ENCODE measurements around the gene BAD.

Gene BAD

DNA sequence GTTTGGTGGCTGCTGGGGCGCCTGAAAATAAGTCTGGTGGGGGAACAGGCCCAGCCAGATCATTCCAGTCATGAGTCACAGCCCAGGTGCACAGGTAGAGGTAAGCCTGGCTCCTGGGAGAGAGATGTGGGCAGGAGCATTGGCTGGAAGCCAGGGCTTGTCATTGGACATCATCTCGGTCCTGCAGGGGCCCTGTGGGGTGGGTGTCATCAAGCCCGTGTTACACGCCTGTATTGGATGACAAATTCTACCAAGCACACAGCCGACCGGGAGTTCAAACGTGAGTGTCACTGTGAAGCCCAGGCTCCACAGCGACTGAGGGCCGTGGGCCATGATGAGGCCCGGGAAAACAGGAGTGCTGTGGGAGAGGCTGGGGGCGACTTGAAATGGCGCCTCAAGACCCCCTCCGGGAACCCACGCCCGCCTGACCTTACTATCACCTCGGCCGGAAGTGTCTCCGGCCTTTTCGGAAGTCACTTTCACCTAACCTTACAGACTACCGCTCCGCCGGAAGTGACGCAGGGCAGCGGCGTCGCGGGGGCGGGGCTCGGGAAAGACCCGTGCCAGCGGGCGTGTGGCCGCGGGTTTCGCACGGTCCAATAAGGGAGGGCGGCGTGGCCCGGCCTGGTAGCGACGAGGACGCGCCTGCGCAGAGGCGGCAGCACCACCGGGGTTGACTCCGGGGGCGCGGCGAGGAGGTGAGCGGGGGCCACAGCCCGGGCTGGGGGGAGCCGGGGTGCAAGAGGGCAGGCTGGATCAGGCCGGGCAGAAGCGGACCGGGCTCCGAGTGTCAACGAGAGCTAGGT, 43.8 kb downstream of the BAD start, which contains the start of gene FKBP2:
Gene FKBP2 (plus strand): TSS at position 661 of the 806 bp plus-strand sequence. CDS start 1,293 bp downstream, outside the sequence.
- peak; percentile 96 for DNase-seq
- no peaks in the 10 kb centered on the region for H3K27me3 Mint-ChIP-seq (ENCODE audit: low read depth, poor library complexity)
- H3K4me1 Mint-ChIP-seq, result peaks cover 30% of the 10 kb centered on the region
- H3K27ac Mint-ChIP-seq, result peak within 1 kb of the TSS; percentile 97
- H3K4me3 Mint-ChIP-seq, result peak within 1 kb of the TSS; percentile 87
- H3K36me3 Mint-ChIP-seq (ENCODE audit: low read depth), result peaks cover 8% of the 10 kb centered on the region
- no peaks in the 10 kb centered on the region for H3K9me3 Mint-ChIP-seq
- TF ChIP-seq, protein P1, sequence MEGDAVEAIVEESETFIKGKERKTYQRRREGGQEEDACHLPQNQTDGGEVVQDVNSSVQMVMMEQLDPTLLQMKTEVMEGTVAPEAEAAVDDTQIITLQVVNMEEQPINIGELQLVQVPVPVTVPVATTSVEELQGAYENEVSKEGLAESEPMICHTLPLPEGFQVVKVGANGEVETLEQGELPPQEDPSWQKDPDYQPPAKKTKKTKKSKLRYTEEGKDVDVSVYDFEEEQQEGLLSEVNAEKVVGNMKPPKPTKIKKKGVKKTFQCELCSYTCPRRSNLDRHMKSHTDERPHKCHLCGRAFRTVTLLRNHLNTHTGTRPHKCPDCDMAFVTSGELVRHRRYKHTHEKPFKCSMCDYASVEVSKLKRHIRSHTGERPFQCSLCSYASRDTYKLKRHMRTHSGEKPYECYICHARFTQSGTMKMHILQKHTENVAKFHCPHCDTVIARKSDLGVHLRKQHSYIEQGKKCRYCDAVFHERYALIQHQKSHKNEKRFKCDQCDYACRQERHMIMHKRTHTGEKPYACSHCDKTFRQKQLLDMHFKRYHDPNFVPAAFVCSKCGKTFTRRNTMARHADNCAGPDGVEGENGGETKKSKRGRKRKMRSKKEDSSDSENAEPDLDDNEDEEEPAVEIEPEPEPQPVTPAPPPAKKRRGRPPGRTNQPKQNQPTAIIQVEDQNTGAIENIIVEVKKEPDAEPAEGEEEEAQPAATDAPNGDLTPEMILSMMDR (IDR thresholded peaks at IDR 0.05), result no peak

DNA sequence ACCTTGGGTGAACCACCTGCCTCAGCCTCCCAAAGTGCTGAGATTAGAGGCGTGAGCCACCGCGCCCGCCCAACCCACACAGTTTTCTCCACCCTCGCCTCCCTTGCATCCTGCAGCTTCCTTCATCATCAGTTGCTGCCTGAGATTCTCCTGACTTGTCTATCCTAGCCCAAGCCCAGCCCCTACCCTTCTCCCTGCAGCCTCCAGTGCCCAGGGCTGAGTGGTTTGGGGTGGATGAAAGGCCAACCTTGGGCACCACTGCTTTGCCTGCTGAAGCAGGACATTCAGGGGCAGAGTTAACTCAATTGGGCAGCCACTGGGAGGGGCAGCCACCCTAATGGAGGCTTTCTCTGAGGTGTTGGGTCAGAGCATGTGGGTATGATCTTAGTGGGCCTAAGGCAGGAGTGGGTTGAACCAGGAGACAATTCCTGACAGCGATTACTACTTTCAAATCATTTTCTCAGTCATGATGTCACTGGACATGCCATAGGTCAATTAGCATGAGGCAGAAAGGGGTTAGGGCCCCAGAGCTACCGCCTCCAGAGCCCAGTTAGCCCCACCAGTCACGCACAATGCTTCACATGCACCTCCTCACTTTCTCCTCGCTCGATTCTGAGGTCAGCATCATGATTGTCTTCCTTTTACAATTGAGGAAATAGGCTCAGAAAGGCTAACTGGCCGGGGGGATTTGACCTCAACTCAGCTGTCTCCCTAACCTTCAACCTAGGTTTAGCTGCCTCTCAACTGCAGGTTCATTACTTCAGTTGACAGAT, 44.6 kb downstream of the BAD start:
- H3K4me3 Mint-ChIP-seq, result peak overlapping the region; percentile 87
- no peak for DNase-seq
- H3K36me3 Mint-ChIP-seq (ENCODE audit: low read depth), result peaks cover 8% of the 10 kb centered on the region
- peak overlapping the region; percentile 97 for H3K27ac Mint-ChIP-seq
- H3K9me3 Mint-ChIP-seq, result no peaks in the 10 kb centered on the region
- TF ChIP-seq, protein P1 (IDR thresholded peaks at IDR 0.05), result no peak
- peaks cover 36% of the 10 kb centered on the region for H3K4me1 Mint-ChIP-seq
- H3K27me3 Mint-ChIP-seq (ENCODE audit: low read depth, poor library complexity), result no peaks in the 10 kb centered on the region

DNA sequence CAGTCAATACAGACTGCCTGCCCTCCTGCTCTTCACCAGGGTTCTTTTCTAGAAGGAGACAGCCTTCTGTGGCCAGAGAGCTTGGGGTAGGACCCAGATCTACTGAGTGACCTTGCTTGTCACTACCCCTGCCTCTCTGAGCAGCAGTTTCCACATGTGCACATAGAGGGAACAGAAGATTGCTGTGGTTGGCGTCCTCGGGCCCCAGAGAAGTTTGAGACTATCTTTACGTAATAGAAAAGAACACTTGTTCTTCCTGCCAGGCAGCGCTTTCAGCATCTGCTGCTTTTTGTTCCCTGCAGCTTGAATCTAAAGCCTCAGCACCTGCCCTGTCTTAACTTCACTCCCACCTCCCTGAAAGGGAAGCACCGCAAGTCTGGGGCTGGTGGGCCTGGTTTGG, 45.5 kb downstream of the BAD start:
- TF ChIP-seq, protein P1 (IDR thresholded peaks at IDR 0.05), result no peak
- H3K4me1 Mint-ChIP-seq, result peaks cover 33% of the 10 kb centered on the region
- DNase-seq, result no peak
- no peaks in the 10 kb centered on the region for H3K9me3 Mint-ChIP-seq
- H3K27me3 Mint-ChIP-seq (ENCODE audit: low read depth, poor library complexity), result no peaks in the 10 kb centered on the region
- no peak overlapping the region for H3K27ac Mint-ChIP-seq
- no peak overlapping the region for H3K4me3 Mint-ChIP-seq
- H3K36me3 Mint-ChIP-seq (ENCODE audit: low read depth), result peaks cover 8% of the 10 kb centered on the region

GRCh38 chr11:64238076-64238475, 46.4 kb downstream of the BAD start:
- Mint-ChIP-seq H3K27ac (peak overlapping the region; percentile 29), H3K9me3 (no peaks in the 10 kb centered on the region), H3K27me3 (ENCODE audit: low read depth, poor library complexity) (peaks cover 7% of the 10 kb centered on the region), H3K36me3 (ENCODE audit: low read depth) (peaks cover 8% of the 10 kb centered on the region), H3K4me1 (peaks cover 24% of the 10 kb centered on the region), H3K4me3 (no peak overlapping the region)
- DNase-seq, result no peak
- TF ChIP-seq, protein P1 (IDR thresholded peaks at IDR 0.05), result no peak

- peaks cover 10% of the 10 kb centered on the region for H3K27me3 Mint-ChIP-seq (ENCODE audit: low read depth, poor library complexity)
- TF ChIP-seq, protein P1 (IDR thresholded peaks at IDR 0.05), result no peak
- H3K27ac Mint-ChIP-seq, result no peak overlapping the region
- H3K4me3 Mint-ChIP-seq, result no peak overlapping the region
- H3K36me3 Mint-ChIP-seq (ENCODE audit: low read depth), result peaks cover 8% of the 10 kb centered on the region
- no peaks in the 10 kb centered on the region for H3K9me3 Mint-ChIP-seq
- no peak for DNase-seq
- H3K4me1 Mint-ChIP-seq, result peaks cover 26% of the 10 kb centered on the region
Measured at GRCh38 chr11:64237484-64237951, 46.9 kb downstream of the BAD start.

All from nephron progenitor cell (in vitro differentiated cells).